ENCODE measurements around the gene LMO3.

DNA sequence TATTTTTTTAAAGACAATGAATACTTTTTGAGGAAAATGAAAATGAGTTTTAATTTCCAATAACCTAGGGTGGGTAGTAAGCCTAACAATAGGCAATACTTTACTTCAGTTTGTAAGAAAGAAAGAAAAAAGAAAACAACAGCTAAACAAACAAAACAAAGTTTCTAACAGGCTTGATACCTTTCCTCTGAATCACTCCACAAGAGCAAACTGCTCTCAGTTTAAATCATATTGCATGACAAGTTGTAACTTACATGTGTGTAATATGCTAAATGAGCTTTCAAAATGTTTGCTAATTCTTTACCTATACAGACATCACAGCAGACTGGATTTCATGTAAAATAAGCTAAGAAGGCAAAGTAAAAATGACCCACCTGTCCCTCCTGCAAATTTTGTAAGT is 6.7 kb upstream of the LMO3 start:
- TF ChIP-seq, protein P1, sequence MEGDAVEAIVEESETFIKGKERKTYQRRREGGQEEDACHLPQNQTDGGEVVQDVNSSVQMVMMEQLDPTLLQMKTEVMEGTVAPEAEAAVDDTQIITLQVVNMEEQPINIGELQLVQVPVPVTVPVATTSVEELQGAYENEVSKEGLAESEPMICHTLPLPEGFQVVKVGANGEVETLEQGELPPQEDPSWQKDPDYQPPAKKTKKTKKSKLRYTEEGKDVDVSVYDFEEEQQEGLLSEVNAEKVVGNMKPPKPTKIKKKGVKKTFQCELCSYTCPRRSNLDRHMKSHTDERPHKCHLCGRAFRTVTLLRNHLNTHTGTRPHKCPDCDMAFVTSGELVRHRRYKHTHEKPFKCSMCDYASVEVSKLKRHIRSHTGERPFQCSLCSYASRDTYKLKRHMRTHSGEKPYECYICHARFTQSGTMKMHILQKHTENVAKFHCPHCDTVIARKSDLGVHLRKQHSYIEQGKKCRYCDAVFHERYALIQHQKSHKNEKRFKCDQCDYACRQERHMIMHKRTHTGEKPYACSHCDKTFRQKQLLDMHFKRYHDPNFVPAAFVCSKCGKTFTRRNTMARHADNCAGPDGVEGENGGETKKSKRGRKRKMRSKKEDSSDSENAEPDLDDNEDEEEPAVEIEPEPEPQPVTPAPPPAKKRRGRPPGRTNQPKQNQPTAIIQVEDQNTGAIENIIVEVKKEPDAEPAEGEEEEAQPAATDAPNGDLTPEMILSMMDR (IDR thresholded peaks at IDR 0.05) = no peak
- TF ChIP-seq POLR2A (IDR thresholded peaks at IDR 0.05) = no peak
